Measurements from ENCODE around the gene C1orf105. TPM values are rescaled to one million over a fixed set of nuclear protein-coding genes. Genes with fewer than 3 reads are reported as not detected.

The C1orf105 gene
- total RNA-seq, 1 donor from 2014 or later = not detected

- H3F3A ChIP-seq (ENCODE audit: low read depth) = no peaks in the 10 kb centered on the region
- Mint-ChIP-seq H3K4me3 (no peak overlapping the region), H3K27ac (no peak overlapping the region), H3K36me3 (no peaks in the 10 kb centered on the region), H3K4me1 (no peaks in the 10 kb centered on the region), H3K9me3 (no peaks in the 10 kb centered on the region), H3K27me3 (ENCODE audit: insufficient read depth, low read depth) (peaks cover 4% of the 10 kb centered on the region)
- no peak overlapping the region for H3K4me2 ChIP-seq
- H3K9ac ChIP-seq = no peak overlapping the region
- peaks cover 7% of the 10 kb centered on the region for H3K4me1 ChIP-seq
- no peaks in the 10 kb centered on the region for H3K36me3 ChIP-seq
- H4K20me1 ChIP-seq (ENCODE audit: low read depth) = no peaks in the 10 kb centered on the region
- H3K27me3 ChIP-seq = no peaks in the 10 kb centered on the region
- H2AFZ ChIP-seq (replicated peaks) = no peak overlapping the region
- no peak overlapping the region for H3K27ac ChIP-seq
- no peak overlapping the region for H3K4me3 ChIP-seq
- no peaks in the 10 kb centered on the region for H3K79me2 ChIP-seq (ENCODE audit: low read depth)
- TF ChIP-seq EZH2phosphoT487 (IDR thresholded peaks at IDR 0.05) (no peak), EZH2 (IDR thresholded peaks at IDR 0.05) (no peak)
- TF ChIP-seq, protein P1, sequence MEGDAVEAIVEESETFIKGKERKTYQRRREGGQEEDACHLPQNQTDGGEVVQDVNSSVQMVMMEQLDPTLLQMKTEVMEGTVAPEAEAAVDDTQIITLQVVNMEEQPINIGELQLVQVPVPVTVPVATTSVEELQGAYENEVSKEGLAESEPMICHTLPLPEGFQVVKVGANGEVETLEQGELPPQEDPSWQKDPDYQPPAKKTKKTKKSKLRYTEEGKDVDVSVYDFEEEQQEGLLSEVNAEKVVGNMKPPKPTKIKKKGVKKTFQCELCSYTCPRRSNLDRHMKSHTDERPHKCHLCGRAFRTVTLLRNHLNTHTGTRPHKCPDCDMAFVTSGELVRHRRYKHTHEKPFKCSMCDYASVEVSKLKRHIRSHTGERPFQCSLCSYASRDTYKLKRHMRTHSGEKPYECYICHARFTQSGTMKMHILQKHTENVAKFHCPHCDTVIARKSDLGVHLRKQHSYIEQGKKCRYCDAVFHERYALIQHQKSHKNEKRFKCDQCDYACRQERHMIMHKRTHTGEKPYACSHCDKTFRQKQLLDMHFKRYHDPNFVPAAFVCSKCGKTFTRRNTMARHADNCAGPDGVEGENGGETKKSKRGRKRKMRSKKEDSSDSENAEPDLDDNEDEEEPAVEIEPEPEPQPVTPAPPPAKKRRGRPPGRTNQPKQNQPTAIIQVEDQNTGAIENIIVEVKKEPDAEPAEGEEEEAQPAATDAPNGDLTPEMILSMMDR (IDR thresholded peaks at IDR 0.05) = no peak
- no peak for DNase-seq (ENCODE audit: low spot score)
- no peaks in the 10 kb centered on the region for H3K9me3 ChIP-seq (ENCODE audit: low read depth)
These were observed 46.4 kb downstream of the C1orf105 start for GRCh38 chr1:172466795-172467407.

- Histone ChIP-seq H3K27me3 (no peaks in the 10 kb centered on the region), H4K20me1 (ENCODE audit: low read depth) (no peaks in the 10 kb centered on the region), H2AFZ (replicated peaks) (no peak overlapping the region), H3K36me3 (no peaks in the 10 kb centered on the region), H3K27ac (no peak overlapping the region), H3K9ac (no peak overlapping the region), H3F3A (ENCODE audit: low read depth) (no peaks in the 10 kb centered on the region), H3K79me2 (ENCODE audit: low read depth) (no peaks in the 10 kb centered on the region), H3K4me1 (peaks cover 1% of the 10 kb centered on the region), H3K4me2 (no peak overlapping the region), H3K9me3 (ENCODE audit: low read depth) (no peaks in the 10 kb centered on the region), H3K4me3 (no peak overlapping the region)
- Mint-ChIP-seq H3K4me1 (no peaks in the 10 kb centered on the region), H3K4me3 (no peak overlapping the region), H3K27me3 (ENCODE audit: insufficient read depth, low read depth) (peaks cover 4% of the 10 kb centered on the region), H3K27ac (no peak overlapping the region), H3K36me3 (no peaks in the 10 kb centered on the region), H3K9me3 (no peaks in the 10 kb centered on the region)
- TF ChIP-seq, protein P1 (IDR thresholded peaks at IDR 0.05) = no peak
- TF ChIP-seq EZH2phosphoT487 (IDR thresholded peaks at IDR 0.05) = no peak
- TF ChIP-seq EZH2 (IDR thresholded peaks at IDR 0.05) = no peak
- no peak for DNase-seq (ENCODE audit: low spot score)
These were observed 47.0 kb downstream of the C1orf105 start for GRCh38 chr1:172467446-172467845.

DNA sequence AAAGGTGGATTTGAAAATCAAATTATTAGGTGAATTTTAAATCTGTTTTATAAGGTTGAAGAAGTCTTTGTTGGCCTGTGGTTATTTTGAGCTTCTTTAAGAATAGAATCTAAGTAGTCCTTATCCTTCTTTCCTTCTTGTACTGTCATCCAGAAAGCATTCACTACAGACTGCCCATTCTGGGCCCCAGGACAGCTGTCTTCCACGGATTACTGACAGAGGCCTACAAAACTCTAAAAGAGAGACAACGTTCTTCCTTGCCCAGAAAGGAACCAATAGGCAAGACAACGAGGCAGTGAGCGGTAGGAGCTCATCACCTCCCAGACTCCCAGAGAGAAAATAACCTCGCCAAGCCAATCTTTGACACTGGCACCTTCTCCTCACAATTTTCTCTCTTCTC, 47.8 kb downstream of the C1orf105 start:
- TF ChIP-seq, protein P1 (IDR thresholded peaks at IDR 0.05) = no peak
- TF ChIP-seq EZH2phosphoT487 (IDR thresholded peaks at IDR 0.05) = no peak
- TF ChIP-seq EZH2 (IDR thresholded peaks at IDR 0.05) = no peak
- peak overlapping the region; percentile 31 for H3K27ac ChIP-seq
- H3K79me2 ChIP-seq (ENCODE audit: low read depth) = no peaks in the 10 kb centered on the region
- Mint-ChIP-seq H3K27ac (no peak overlapping the region), H3K36me3 (no peaks in the 10 kb centered on the region), H3K4me1 (no peaks in the 10 kb centered on the region), H3K9me3 (no peaks in the 10 kb centered on the region), H3K27me3 (ENCODE audit: insufficient read depth, low read depth) (peaks cover 4% of the 10 kb centered on the region), H3K4me3 (no peak overlapping the region)
- no peak overlapping the region for H3K9ac ChIP-seq
- H3K4me1 ChIP-seq = no peaks in the 10 kb centered on the region
- H3K27me3 ChIP-seq = no peaks in the 10 kb centered on the region
- no peak overlapping the region for H3K4me2 ChIP-seq
- H3K9me3 ChIP-seq (ENCODE audit: low read depth) = no peaks in the 10 kb centered on the region
- no peaks in the 10 kb centered on the region for H3F3A ChIP-seq (ENCODE audit: low read depth)
- H3K36me3 ChIP-seq = no peaks in the 10 kb centered on the region
- DNase-seq (ENCODE audit: low spot score) = no peak
- no peak overlapping the region for H3K4me3 ChIP-seq
- H2AFZ ChIP-seq (replicated peaks) = no peak overlapping the region
- no peaks in the 10 kb centered on the region for H4K20me1 ChIP-seq (ENCODE audit: low read depth)

All from neural progenitor cell (in vitro differentiated cells).